ENCODE data around the gene ARSA. TPM values are rescaled to one million over a fixed set of nuclear protein-coding genes. Genes with fewer than 3 reads are reported as not detected.

ARSA gene
- total RNA-seq, 6 experiments from 2014 or later: 28.0 to 35.4 (median 30.6) TPM

DNA sequence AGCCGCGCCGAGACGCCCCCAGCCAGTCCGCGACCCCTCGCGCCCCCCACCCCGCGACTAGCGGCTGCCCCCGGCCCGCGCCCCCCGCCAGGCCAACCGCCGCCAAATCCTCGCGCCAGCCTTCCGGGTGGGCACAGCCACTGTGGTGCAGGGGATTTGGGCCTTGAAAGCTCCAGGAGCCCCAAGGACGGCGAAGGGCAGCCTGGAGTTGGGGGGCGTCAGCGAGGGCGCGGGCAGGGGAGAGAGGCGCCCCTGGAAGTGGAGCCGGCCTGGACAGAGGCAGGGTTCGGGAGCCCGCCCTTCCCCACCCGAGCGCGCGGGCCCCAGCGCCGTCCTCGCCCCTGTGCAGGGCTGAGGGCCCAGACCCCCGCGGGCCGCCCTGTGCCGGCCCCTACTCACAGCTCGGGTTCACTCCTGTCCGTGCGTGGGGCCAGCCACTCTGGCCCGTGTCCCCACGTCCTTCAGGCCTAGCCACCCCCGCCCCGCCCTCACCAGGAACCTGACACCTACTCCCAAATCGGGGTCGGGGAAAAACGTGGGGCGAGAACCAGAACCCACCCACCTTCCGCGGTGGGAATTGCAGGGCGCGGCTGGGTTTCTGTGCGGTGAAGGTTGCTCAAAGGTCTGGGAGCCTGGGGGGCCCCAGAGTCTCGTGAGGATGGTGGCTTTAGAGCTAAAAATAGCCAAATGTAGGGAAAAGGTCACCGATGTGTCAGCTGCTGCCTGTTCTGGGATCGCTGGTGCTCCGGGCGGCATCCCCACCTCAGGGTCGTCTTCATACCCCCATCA lies 49.8 kb downstream of the ARSA start, which contains the start of gene CPT1B:
Gene CPT1B (minus strand): TSS at position 441 of the 789 bp plus-strand sequence. CDS start 512 bp downstream, outside the sequence.
- Mint-ChIP-seq H3K27ac (0 out of 2 replicates have a peak within 1 kb of the TSS, but pooled peaks have one; percentile 7), H3K27me3 (ENCODE audit: insufficient read depth) (peaks cover 15% of the 10 kb centered on the region), H3K9me3 (no peaks in the 10 kb centered on the region), H3K4me1 (ENCODE audit: low read depth) (peaks cover 8% of the 10 kb centered on the region), H3K4me3 (no peak within 1 kb of the TSS), H3K36me3 (ENCODE audit: low read depth) (no peaks in the 10 kb centered on the region)
- no peak for DNase-seq
- TF ChIP-seq, protein P1, sequence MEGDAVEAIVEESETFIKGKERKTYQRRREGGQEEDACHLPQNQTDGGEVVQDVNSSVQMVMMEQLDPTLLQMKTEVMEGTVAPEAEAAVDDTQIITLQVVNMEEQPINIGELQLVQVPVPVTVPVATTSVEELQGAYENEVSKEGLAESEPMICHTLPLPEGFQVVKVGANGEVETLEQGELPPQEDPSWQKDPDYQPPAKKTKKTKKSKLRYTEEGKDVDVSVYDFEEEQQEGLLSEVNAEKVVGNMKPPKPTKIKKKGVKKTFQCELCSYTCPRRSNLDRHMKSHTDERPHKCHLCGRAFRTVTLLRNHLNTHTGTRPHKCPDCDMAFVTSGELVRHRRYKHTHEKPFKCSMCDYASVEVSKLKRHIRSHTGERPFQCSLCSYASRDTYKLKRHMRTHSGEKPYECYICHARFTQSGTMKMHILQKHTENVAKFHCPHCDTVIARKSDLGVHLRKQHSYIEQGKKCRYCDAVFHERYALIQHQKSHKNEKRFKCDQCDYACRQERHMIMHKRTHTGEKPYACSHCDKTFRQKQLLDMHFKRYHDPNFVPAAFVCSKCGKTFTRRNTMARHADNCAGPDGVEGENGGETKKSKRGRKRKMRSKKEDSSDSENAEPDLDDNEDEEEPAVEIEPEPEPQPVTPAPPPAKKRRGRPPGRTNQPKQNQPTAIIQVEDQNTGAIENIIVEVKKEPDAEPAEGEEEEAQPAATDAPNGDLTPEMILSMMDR (IDR thresholded peaks at IDR 0.05): peak; percentile 17; the same call in 1 of the 2 replicates

DNA sequence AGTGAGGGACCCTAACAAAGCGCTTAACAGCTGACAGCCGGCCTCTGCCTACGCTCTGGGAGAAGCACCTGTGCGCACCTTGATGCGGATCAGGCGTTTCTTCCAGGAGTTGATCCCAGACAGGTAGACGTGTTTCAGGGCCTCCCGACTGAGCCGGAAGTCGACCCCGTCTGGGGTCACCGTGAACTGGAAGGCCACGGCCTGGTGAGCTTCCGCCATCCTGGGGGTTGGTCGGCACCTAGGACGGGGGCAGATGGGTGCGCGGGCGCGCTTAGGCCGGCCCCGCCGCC lies 50.3 kb downstream of the ARSA start:
- TF ChIP-seq, protein P1 (IDR thresholded peaks at IDR 0.05): no peak
- peaks cover 8% of the 10 kb centered on the region; the same call in 1 of the 2 replicates for H3K4me1 Mint-ChIP-seq (ENCODE audit: low read depth)
- no peaks in the 10 kb centered on the region for H3K36me3 Mint-ChIP-seq (ENCODE audit: low read depth)
- H3K4me3 Mint-ChIP-seq: no peak overlapping the region
- no peak for DNase-seq
- H3K27me3 Mint-ChIP-seq (ENCODE audit: insufficient read depth): peaks cover 15% of the 10 kb centered on the region
- H3K9me3 Mint-ChIP-seq: no peaks in the 10 kb centered on the region
- no peak overlapping the region for H3K27ac Mint-ChIP-seq

- Mint-ChIP-seq H3K4me1 (ENCODE audit: low read depth) (peaks cover 8% of the 10 kb centered on the region; the same call in 1 of the 2 replicates), H3K27me3 (ENCODE audit: insufficient read depth) (peaks cover 15% of the 10 kb centered on the region), H3K9me3 (no peaks in the 10 kb centered on the region), H3K27ac (no peak overlapping the region), H3K4me3 (no peak overlapping the region), H3K36me3 (ENCODE audit: low read depth) (no peaks in the 10 kb centered on the region)
- no peak for DNase-seq
- TF ChIP-seq, protein P1 (IDR thresholded peaks at IDR 0.05): no peak
Observed at GRCh38 chr22:50576806-50577696, 50.9 kb downstream of the ARSA start.

DNA sequence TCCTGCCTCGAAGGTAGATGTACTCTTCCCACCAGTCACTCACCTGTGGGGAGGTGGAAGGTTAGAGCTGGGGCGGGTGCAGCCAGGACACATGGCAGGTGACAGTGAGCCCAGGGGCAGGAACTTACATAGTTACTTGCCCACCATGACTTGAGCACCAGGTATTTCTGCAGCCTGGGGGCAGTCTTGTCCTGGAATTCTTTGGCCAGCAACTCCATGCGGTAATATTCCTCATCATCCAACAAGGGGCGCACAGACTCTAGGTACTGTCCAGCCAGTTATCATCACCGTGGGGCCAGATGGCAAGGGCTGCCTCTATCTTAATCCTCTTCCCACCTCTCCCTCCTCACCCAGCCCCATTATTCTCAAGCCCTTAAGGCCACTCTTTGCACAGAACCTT lies 51.9 kb downstream of the ARSA start:
- TF ChIP-seq, protein P1 (IDR thresholded peaks at IDR 0.05): peak; percentile 68
- H3K27ac Mint-ChIP-seq: no peak overlapping the region
- no peaks in the 10 kb centered on the region for H3K36me3 Mint-ChIP-seq (ENCODE audit: low read depth)
- peaks cover 8% of the 10 kb centered on the region; the same call in 1 of the 2 replicates for H3K4me1 Mint-ChIP-seq (ENCODE audit: low read depth)
- H3K9me3 Mint-ChIP-seq: no peaks in the 10 kb centered on the region
- H3K4me3 Mint-ChIP-seq: no peak overlapping the region
- H3K27me3 Mint-ChIP-seq (ENCODE audit: insufficient read depth): peaks cover 17% of the 10 kb centered on the region
- peak; percentile 42 for DNase-seq

GRCh38 chr22:50575426-50575941 lies 52.5 kb downstream of the ARSA start:
- H3K27me3 Mint-ChIP-seq (ENCODE audit: insufficient read depth): peaks cover 17% of the 10 kb centered on the region
- peaks cover 8% of the 10 kb centered on the region; the same call in 1 of the 2 replicates for H3K4me1 Mint-ChIP-seq (ENCODE audit: low read depth)
- no peak overlapping the region for H3K27ac Mint-ChIP-seq
- H3K36me3 Mint-ChIP-seq (ENCODE audit: low read depth): no peaks in the 10 kb centered on the region
- DNase-seq: no peak
- H3K4me3 Mint-ChIP-seq: no peak overlapping the region
- TF ChIP-seq, protein P1 (IDR thresholded peaks at IDR 0.05): no peak
- no peaks in the 10 kb centered on the region for H3K9me3 Mint-ChIP-seq

All from HFFc6 (cell line).